Left ventricle myocardium inferior (tissue), 1 donor: ENCODE results near the gene AKAP6. TPM values are rescaled to one million over a fixed set of nuclear protein-coding genes. Genes with fewer than 3 reads are reported as not detected.
A peak's percentile ranks its signal among the peaks of the same experiment; 100 is the strongest.

Source experiments
- DNase-seq: peaks from one replicate; pipeline ENCODE4 v3.0.0-alpha.2; 2020
- H3K27ac ChIP-seq: fragments of 200-600 bp; replicated peaks from 2 replicates; pipeline ENCODE4 v1.8.0; 2021
- H3K27me3 ChIP-seq: fragments of 200-600 bp; 2 replicates; pipeline ENCODE4 v1.8.0; 2021; ENCODE audit warnings: low read depth
- H3K36me3 ChIP-seq: fragments of 200-600 bp; 2 replicates; pipeline ENCODE4 v1.8.0; 2021
- H3K4me1 ChIP-seq: fragments of 200-600 bp; 2 replicates; pipeline ENCODE4 v1.8.0; 2021
- H3K4me3 ChIP-seq: fragments of 200-600 bp; 2 replicates; pipeline ENCODE4 v1.8.0; 2021; ENCODE audit warnings: mild to moderate bottlenecking, moderate library complexity
- H3K9me3 ChIP-seq: fragments of 200-600 bp; replicated peaks from 2 replicates; pipeline ENCODE4 v1.8.0; 2021
- intact Hi-C: fragments of 100-400 bp; cut with micrococcal nuclease; formaldehyde crosslinking; loops from one replicate; pipeline ENCODE4 v1.11.0; 2022
- total RNA-seq: library from RNA; stranded (reverse); fragmentation: NEBNext Ultra II Directional; extraction: Animal tissue kit (Norgen Biotek cat#: 25700); gene quantifications from one replicate; pipeline ENCODE4 v1.2.1, GENCODE V29; 2021
- TF ChIP-seq, protein P1 (sequence below): fragments of 200-600 bp; IDR thresholded peaks from 2 replicates; pipeline ENCODE4 v1.8.0; 2021; ENCODE audit warnings: antibody characterized with exemption, mild to moderate bottlenecking, borderline replicate concordance
- donor health status: DM: no; HTN: yes; CAD: no; lungs with severe emphysema.

The AKAP6 gene
- total RNA-seq, 1 donor from 2014 or later: 218 TPM

- no peak for DNase-seq
- Histone ChIP-seq H3K36me3 (no peaks in the 10 kb centered on the region), H3K27ac (no peak overlapping the region), H3K27me3 (no peaks in the 10 kb centered on the region), H3K4me3 (no peak overlapping the region), H3K4me1 (peaks cover 18% of the 10 kb centered on the region), H3K9me3 (no peaks in the 10 kb centered on the region)
- TF ChIP-seq, protein P1, sequence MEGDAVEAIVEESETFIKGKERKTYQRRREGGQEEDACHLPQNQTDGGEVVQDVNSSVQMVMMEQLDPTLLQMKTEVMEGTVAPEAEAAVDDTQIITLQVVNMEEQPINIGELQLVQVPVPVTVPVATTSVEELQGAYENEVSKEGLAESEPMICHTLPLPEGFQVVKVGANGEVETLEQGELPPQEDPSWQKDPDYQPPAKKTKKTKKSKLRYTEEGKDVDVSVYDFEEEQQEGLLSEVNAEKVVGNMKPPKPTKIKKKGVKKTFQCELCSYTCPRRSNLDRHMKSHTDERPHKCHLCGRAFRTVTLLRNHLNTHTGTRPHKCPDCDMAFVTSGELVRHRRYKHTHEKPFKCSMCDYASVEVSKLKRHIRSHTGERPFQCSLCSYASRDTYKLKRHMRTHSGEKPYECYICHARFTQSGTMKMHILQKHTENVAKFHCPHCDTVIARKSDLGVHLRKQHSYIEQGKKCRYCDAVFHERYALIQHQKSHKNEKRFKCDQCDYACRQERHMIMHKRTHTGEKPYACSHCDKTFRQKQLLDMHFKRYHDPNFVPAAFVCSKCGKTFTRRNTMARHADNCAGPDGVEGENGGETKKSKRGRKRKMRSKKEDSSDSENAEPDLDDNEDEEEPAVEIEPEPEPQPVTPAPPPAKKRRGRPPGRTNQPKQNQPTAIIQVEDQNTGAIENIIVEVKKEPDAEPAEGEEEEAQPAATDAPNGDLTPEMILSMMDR: no peak
- intact Hi-C loops: no loop called here
These were observed 319.3 kb downstream of the AKAP6 start for GRCh38 chr14:32648434-32648833.

DNA sequence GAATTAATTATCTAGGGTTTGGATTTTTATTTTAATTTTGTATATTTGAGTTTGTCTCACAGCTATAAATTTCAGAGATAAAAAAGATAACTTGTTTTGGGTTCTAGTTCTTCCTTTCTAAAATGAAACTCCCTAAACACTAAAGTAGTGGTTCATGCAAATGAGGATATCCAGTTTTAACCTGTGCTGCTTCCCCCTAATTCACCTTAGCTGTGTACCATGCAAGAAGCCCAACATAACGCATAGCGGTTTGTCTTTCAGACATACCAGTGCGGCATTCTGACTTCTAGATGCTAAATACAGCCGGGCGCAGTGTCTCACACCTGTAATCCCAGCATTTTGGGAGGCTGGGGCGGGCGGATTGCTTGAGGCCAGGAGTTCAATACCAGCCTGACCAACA is 320.9 kb downstream of the AKAP6 start:
- intact Hi-C loops: no loop called here
- H3K4me3 ChIP-seq: no peak overlapping the region
- TF ChIP-seq, protein P1: no peak
- H3K4me1 ChIP-seq: peaks cover 26% of the 10 kb centered on the region
- H3K36me3 ChIP-seq: no peaks in the 10 kb centered on the region
- no peak overlapping the region for H3K27ac ChIP-seq
- no peaks in the 10 kb centered on the region for H3K27me3 ChIP-seq
- no peaks in the 10 kb centered on the region for H3K9me3 ChIP-seq
- DNase-seq: no peak

DNA sequence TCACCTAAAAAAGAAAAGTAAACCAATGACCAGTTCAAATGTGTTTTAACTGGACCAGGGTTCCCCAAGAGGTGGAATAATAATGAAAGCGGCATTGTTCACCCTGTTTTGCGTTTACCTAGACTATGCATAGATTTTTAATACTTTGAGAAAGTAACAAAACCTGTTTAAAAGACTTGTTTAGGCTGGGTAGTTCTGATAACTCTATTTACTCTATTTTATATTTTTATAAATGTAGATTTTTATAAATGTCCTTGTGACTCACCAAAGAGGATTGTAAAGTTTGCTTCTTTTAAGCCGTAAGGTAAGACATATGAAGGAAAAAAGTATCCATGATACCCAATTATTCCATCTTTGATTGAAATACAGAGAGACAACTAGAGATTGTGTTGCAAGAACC is 321.6 kb downstream of the AKAP6 start:
- H3K4me3 ChIP-seq: no peak overlapping the region
- no peak overlapping the region for H3K27ac ChIP-seq
- TF ChIP-seq, protein P1: no peak
- DNase-seq: no peak
- H3K9me3 ChIP-seq: no peaks in the 10 kb centered on the region
- H3K36me3 ChIP-seq: no peaks in the 10 kb centered on the region
- peaks cover 26% of the 10 kb centered on the region for H3K4me1 ChIP-seq
- no peaks in the 10 kb centered on the region for H3K27me3 ChIP-seq
- intact Hi-C loops: no loop called here

GRCh38 chr14:32654106-32654505 is 325.0 kb downstream of the AKAP6 start:
- Histone ChIP-seq H3K9me3 (no peaks in the 10 kb centered on the region), H3K27ac (no peak overlapping the region), H3K36me3 (no peaks in the 10 kb centered on the region), H3K4me3 (no peak overlapping the region), H3K27me3 (no peaks in the 10 kb centered on the region), H3K4me1 (peaks cover 40% of the 10 kb centered on the region)
- TF ChIP-seq, protein P1: no peak
- no peak for DNase-seq
- intact Hi-C loops: no loop called here

DNA sequence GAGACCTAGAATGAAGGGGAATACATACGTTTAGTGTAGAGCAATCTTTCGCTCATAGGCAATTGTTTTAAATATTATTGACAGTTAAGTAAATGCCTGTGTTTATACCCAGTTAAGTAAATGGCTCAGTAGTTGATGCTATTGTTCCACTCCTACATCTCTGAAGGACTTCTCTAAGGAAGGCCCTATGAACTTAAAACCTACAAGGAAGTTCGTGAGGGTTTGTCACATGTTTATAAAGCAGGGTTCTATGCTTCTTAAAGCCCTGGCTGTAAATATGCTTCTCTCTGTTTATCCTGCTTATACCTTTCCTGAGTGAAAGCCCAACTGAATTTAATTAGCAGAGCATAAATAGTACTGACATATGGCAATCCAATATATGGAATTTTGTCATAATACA is 327.5 kb downstream of the AKAP6 start:
- Histone ChIP-seq H3K27ac (peak overlapping the region; percentile 48), H3K9me3 (no peaks in the 10 kb centered on the region), H3K36me3 (no peaks in the 10 kb centered on the region), H3K4me1 (peaks cover 61% of the 10 kb centered on the region), H3K4me3 (no peak overlapping the region), H3K27me3 (no peaks in the 10 kb centered on the region)
- TF ChIP-seq, protein P1: no peak
- DNase-seq: no peak
- intact Hi-C loops: no loop called here

GRCh38 chr14:32657081-32657480 is 328.0 kb downstream of the AKAP6 start:
- no peak overlapping the region for H3K4me3 ChIP-seq
- H3K27me3 ChIP-seq: no peaks in the 10 kb centered on the region
- TF ChIP-seq, protein P1: no peak
- no peak for DNase-seq
- intact Hi-C loops: no loop called here
- H3K9me3 ChIP-seq: no peaks in the 10 kb centered on the region
- peak overlapping the region; percentile 48 for H3K27ac ChIP-seq
- peaks cover 64% of the 10 kb centered on the region for H3K4me1 ChIP-seq
- H3K36me3 ChIP-seq: no peaks in the 10 kb centered on the region
